Measurements from ENCODE around the gene CCDC186.
"Not testable (repeated sequence)": the region's sequence is repeated elsewhere in the genome, so short reads cannot be mapped to it uniquely, and the experiment has no call there.

CCDC186 gene

DNA sequence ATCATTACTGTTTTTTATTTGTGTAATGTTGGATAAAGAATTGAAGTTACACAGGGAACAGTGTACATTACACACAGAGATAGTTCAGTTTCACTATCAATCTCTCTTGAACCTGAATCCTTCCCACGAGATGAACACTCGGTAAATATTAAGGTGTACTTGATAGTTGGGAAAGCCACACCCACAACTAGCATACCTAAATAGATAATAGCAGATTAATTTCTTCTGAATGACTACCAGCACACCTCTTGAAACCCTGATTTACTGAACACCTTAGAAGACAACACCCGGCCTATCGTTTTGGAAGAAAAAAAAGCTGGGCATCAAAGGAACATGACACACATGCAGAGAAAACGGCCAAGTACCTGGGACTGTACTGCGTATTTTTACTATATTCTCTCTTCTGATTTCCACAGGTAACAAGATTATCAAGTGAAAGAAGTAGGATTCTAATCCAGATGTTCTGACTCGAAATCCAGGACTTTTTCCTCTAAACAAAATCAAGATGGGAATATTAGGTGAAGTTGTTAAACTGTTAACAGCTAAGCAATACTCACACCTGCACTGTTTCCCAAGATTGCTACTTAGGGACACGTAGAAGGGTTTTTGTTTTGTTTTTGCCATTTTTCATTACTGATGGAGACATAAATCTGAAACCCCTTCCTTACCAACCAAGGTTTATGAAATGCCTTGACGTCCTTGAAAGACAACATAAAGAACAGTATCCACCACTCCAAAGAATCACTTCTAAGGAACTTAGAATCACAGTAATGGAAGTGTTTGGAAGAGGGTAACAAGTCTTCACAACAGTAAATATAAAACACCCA lies 1.0 kb downstream of the CCDC186 start:
- DNase-seq: no peak

DNA sequence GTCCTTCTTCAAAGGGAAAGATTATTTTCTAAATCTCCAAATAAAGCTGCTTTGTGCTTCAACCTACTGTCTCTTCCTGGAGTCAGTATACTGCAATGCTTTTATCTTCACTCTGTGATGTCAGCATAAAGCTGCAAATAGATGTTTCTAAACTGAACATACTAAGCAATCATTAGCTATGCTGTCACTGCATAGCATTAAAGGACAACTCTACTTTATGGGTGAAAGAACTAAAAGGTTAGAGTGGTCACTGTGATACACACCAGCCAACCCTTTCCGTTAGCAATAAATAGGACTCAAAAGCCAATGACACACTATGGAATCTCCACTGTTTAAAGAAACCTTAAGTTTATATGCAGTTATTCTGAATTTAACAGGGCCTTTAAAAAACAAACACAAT lies 1.8 kb downstream of the CCDC186 start:
- DNase-seq: no peak

DNA sequence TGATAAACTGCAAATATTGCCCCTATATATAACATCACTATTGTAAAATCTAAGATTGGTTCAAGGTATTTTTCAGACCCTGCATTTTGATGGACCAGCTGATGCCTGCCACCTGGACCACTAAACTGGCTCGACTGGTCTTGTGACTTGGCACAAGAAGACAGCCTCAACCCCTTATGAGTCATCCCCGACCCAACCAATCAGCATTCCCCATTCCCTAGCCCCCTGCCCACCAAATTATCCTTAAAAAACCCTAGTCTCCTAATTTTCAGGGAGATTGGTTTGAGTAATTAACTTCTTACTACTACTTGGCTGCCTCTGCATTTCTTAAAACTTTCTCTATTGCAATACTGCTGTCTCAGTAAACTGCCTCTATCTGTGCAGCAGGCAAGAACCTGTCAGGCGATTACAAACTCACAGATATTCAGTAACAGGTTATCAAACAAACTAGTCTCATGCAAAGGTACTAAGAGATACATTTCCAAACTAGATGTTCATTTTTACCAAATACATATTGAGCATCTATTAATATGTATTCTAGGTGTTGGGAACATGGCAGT lies 5.5 kb downstream of the CCDC186 start:
- DNase-seq: no peak

DNA sequence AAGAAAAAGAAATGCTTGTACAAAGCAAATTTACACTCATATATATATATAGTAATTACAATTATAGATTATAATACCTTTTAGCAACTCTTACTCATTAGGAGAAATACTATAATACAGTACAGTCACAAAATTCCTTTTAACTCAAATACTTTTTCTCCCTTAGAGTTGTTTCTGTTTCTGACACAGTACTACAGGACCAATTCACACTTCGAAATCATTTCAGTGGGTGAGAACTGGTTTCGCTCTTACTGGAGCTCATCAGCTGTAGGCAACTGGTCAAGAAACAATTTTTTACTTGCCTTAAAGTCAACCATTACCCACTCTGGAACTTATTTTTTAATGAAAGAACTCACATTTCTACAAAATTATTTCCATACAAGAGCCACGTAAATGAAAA lies 6.0 kb downstream of the CCDC186 start:
- DNase-seq: no peak

DNA sequence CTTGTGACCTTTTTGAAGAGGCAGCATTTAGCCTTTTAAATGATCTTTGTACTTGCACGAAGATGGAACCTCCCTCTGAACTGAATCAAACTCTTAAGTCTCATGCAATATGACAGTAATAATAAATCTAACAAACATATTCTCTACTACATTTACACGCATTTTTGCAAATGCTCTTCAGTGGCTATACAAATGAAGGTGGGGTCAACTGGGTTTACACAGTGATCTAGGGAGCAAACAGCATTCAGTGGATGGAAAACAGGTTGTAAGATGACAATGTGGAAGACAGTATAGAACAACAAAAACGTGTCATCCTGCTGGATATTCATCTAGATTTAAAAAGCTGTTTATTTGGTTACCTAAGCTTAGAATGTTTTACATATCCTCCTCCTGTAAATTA lies 7.5 kb downstream of the CCDC186 start:
- DNase-seq: no peak

DNA sequence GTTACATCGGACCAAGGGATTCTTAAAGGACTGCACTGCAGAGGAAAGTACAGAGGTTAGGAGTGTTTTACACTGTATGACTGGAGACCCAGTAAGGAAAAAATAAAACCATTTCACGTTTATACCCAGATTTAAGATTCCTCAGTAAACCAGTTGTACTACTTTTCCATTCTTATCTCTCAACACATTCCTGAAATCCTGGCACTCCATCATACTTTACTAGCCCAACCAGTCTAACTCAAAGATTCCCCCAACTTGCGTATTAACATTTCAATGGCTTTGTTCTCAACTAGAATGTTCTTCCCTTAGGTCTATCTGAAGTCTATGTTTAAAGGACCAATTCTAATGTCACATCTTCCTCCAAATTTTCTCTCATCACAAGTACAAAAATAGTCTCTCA lies 8.0 kb downstream of the CCDC186 start:
- DNase-seq: no peak

DNA sequence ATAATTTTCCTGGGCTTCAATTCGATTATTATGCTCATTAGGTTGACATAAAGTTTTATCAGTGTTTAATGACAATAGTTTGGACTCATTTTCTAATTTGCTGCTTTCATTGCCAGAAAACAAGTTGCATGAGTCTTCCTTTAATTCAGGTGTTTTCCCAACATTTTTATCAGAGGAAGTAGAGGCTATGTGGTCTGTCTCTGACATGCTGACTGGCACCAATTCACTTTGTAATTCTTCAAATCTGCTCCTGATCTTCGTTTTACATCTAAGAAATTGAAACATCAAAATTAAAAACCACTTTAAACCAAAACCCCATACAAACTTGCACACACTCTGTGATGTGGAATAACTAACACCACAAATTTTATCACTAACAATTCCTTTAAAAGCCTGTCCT lies 10.9 kb downstream of the CCDC186 start:
- no peak for DNase-seq

DNA sequence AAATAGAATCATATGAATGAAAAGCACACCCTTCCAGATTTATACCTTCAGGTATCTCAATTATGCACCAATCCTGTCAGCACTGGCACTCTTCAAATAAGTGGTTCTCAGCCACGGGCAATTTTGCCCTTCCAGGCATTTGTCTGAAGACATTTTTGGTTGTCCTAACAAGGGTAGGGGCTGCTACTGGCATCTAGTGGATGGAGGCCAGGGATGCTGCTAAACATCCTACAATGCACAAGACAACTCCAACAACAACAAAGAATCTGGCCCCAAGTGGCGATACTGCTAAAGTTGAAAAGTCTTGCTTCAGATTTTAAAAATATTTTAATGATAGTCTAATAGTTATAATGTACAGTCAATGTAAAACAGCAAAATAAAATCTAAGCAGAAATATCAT lies 16.1 kb downstream of the CCDC186 start:
- DNase-seq: no peak

DNA sequence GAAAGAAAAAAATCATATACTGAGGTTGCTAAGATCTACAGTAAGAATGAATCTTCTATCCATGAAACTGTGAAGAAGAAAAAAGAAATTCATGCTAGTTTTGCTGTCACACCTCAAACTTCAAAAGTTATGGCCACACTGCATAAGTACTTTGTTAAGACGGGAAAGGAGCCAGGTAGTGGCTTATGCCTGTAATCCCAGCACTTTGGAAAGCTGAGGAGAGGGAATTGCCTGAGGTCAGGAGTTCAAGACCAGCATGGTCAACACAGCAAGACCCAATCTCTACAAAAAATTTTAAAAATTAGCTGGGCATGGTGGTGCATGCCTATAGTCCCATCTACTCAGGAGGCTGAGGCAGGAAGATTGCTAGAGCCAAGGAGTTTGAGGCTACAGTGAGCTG lies 22.1 kb downstream of the CCDC186 start:
- DNase-seq: no peak

DNA sequence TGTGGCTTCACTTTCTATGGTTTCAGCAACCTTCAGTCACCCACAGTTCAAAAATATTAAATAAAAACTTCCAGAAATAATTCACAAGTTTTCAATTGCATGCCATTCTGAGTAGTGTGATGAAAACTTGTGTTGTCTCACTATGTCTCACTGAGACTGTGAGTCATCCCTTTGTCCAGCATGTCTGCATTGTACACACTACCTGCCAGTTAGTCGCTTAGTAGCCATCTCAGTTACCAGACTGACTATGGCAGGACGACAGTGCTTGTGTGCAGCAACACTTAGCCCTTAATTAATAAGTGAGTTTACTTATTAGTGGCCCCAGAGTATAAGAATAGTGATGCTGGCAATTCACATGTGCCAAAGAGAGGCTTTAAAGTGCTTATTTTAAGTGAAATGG lies 22.5 kb downstream of the CCDC186 start:
- no peak for DNase-seq

DNA sequence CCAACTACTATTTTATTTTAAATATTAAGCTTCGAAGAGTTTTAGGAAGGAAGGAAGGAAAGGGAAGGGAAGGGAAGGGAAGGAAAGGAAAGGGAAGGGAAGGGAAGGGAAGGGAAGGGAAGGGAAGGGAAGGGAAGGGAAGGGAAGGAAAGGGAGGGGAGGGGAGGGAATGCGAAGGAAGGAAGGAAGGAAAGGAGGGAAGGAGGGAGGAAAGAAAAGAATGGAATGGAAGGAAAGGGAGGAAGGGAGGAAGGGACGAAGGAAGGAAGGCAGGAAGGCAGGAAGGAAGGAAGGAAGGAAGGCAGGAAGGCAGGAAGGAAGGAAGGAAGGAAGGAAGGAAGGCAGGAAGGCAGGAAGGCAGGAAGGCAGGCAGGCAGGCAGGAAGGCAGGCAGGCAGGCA lies 24.5 kb downstream of the CCDC186 start:
- not testable (repeated sequence) for DNase-seq

DNA sequence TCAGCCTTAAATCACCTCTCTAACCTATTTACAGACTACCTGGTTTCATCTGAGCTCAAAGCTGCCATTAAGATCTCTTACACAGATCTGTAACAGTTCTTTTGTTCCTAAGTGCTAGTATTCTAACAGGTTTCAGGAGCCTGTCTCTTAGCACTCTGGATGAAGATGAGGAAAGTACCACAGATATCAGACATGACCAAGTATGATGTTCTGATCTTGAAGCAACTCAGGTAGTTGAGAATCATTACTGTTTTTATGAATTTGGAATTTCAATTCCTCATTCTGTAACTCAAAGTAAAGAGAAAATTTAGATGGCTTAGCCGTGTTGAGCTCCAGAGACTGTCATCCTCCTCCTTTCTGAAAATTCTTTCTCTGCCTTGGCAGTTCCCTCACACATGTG lies 30.8 kb downstream of the CCDC186 start:
- no peak for DNase-seq

DNA sequence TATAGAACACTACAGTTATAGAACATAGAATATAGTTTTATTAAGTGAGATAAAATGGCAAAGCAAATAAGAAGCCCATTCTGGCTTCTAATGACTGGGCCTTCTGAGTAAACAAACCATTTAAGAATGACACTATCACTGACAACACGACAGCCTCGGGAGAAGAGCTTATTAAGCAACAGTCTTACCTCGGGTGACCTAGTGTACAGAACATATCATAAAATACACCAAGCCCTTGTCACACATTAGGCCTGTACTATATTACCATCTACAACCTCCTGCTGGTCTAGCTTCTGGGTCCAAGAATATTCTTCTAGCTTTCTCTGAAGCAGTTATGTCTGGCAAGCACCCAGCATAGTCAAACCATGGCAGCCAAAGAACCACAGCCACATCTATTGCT lies 32.0 kb downstream of the CCDC186 start:
- no peak for DNase-seq

DNA sequence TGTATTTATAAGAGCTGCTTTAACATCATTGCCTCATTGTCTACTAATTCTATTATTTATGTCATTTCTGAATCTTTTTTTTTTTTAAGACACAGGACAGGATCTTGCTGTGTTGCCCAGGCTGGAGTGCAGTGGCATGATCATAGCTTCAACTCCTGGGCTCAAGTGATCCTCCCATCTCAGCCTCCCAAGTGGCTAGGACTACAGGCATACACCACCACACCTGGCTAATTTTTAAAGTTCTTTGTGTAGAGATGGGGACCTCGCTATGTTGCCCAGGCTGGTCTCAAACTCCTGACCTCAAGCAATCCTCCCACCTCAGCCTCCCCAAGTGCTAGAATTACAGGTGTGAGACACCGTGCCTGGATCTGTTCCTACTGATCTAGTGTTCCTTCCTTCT lies 33.2 kb downstream of the CCDC186 start:
- DNase-seq: not testable (repeated sequence)

DNA sequence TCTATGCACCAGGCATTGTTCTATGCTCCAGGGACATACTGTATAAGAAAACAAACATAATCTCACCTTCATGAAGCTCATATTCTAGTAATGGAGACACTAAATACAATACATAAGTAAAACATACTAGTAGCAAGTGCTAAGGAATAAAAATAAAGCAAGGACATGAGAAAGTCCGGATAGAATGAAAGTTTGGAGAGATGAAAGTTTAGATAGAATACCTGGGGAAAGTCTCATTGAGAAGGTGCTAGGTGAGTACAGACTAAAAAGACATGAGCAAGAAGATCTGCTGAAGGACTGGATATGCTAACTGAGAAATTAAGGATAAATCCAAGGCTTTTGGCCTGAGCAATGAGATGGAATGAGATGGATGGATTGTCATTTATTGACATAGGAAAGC lies 34.0 kb downstream of the CCDC186 start:
- no peak for DNase-seq

DNA sequence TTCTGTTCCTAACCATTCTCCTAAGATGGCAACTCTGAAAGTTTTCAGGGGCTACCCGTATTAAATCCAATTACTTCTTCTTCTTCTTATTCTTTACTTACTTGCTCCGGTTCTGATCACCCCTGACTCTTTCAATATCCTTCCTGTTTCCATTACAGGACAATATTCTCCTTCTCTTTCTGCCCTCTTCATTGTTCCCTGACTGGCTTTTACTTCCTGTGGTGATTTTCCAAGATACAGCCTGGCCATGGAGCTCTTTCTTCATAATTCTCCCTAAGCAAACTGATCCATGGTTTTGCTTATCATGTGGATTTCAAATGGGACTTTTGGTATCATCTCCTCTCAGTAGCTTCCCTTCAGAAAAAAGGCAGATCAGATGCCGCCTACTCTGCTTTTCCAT lies 35.4 kb downstream of the CCDC186 start:
- no peak for DNase-seq

DNA sequence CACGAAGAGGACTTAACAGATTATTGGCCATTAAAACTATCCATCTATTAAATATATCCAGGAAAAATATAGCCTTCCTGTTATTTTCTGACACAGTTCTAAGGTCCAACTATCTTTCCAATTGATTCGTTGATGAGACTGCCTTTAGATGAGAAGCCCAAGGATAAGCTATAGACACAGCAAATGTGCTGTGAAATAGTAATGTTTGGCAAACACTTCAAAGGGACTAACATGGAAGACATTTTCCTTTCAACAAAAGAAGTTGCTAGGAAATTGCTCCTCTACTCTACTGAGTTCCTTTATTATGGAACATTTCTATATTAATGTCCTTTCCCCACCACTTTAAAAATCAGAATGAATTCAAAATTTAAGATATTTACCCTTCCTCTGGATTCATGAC lies 38.5 kb downstream of the CCDC186 start:
- DNase-seq: no peak

DNA sequence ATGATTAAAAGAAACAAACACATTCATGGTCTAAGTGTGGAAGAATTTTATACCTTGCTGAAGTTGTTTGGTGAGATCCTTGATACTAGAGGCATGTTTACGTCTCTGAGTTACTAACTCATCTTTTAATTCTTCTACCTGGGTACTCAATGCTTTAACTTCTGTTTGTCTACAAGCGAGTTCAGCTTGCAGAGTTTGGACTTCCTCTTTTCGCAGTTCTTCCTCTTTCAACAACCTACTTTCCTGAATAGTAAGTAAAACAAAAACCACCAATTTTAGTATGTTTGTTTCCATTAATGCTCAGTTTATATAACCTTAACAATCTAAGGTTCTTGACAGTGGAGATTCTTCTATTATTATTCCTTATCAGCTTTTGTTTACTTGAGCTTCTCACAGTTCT lies 42.9 kb downstream of the CCDC186 start:
- DNase-seq: no peak

DNA sequence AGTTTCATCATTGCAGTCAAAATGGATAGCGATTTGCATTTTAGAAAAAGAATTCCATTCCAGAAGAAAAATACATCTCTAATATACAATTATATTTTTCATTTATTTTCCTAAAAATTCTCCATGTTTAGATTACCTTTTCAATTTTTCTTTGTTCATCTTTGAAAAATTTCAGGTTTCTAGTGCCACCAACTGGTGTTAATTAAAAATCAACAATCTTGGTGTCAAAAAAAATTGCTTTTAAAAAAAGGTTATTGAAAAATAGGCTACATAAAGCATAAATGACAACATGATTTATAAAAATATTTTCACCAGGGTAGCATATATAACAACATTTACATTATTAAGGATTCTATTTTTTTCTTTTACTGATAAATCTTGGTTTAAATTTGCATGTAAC lies 53.0 kb downstream of the CCDC186 start:
- DNase-seq: no peak

DNA sequence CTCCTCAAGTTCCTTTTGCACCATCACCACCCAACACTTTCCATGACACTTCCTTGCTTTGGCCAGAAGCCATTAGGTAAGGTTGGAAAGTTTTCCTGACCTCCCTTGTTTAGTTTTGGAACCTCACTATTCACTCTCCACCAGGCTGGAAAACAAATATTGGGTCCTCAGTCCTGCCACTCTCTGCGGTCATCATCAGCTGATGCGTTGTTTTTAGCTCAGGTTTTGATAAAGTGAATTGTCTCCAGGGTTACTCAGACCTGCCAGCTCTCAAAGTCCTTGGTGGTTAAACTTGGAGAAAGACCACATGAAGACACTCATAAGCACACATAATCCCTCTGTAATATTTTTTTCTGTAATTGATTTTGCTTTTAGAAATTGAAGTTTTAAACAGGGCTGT lies 55.5 kb downstream of the CCDC186 start:
- DNase-seq: no peak

DNA sequence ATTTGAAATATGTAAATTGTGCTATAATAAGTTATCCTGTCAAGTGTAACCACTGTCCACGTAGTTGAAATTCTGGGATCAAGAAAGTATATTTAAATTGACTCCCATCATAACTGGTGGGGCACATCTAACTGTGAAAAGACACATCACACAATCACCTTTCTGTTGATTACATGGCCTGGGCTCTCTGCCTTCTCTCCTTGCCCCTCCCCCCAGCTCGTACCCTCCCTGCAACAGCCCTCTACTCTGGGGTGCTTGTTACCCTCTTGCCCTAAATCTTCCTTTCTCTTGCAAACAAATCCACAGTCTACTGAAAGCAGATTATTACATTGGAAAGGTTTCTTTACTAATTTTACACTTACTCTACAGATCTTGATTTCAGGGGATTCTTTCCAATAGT lies 56.3 kb downstream of the CCDC186 start:
- DNase-seq: no peak

DNA sequence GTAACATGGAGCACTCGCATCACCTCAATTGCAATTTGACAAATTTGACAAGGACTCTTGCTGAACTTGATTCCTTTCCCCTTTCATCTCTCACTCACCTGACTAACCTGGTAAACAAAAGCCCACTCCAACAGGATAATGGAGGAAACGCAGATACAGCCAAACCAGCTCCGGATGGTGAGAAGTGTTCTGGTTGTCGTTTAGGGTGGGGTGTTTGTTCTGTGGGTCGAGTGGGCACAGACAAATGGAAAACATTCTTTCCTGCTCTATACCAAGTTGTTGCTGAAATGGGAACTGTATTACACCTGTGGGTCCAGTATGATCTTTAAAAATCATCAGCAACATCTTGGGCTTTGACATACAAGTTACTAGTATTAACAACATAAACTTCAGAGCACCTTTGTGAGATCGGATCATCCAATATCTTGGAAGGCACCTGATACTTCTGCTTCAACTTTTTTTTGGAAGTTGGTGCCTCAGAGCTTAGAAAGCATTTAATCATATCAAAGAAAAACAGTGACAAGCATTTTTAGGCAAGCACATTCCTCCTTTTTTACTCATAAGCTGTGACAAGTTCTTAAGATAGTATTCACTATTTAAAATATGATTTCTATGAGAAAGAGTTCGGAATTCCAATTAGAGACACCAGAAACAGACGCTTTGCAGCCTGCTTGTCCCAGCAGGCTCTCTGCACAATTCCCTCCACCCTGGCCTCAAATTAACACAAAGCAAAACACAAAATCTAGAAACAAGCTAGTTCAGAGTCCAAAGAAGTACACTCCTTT lies 58.1 kb downstream of the CCDC186 start:
- no peak for DNase-seq

DNA sequence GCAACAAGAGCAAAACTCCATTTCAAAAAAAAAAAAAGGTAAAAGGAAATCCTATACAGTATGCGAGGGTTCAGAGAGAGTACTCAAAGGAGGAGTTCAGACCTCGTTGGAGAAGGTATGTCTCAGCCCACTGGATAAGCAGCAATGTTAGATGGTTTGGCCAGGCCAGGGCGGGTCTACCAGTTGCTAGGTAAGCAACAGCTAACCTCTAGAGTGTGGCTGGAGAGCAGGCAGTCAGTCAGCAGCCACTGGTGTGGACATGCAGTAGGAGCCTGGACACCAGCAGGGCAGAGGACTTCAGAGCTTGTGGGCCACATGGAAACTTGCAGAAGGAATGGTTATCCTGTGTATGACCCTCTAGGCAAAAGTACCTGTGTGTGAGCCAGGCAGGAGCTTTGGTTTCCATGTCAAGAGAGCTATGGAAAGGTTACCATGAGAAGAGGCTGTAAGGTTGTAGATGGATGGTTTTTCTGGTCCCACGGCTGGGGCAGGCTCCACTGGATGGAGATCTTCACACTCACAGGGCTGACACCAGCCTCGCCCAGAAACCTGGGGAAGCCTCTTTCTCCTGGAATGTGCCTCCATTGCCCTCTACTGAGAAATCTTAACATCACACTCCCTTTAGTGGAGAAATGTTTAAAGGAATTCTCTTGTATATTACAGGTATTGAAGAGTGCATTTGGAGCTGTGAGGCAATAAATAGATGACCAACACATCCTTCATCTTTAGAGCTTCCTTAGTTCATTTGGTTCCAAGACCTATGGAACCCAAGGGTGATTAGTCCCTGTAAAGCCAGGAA lies 63.6 kb downstream of the CCDC186 start:
- no peak for DNase-seq

Data from stimulated activated CD4-positive, alpha-beta T cell treated with anti-CD3 and anti-CD28 coated beads, Interleukin-12 subunit alpha, Interleukin-12 subunit beta, amount 100 ng/mL, for 4 hours (primary cell).